Subcutaneous abdominal adipose tissue (tissue), 5 donors: Measurements from ENCODE around the gene NEDD8.

ENCODE experiments used
- H3K27ac ChIP-seq: one replicate; pipeline ENCODE4 v1.7.0; 2013; ENCODE audit warnings: low read depth, mild to moderate bottlenecking, inconsistent platforms, low read length, moderate library complexity
- H3K27me3 ChIP-seq, 5 donors: one replicate each; pipeline ENCODE4 v1.7.0; 2013; ENCODE audit warnings: low read length in 5 of 5, inconsistent platforms in 1 of 5; ENCODE audit not compliant: control insufficient read depth in 5 of 5, insufficient read depth in 4 of 5
- H3K36me3 ChIP-seq, 5 donors: one replicate each; pipeline ENCODE4 v1.7.0; 2013; ENCODE audit warnings: low read length in 5 of 5; ENCODE audit not compliant: control insufficient read depth in 5 of 5, insufficient read depth in 5 of 5
- H3K4me1 ChIP-seq, 5 donors: one replicate each; pipeline ENCODE4 v1.7.0; 2013; ENCODE audit warnings: low read length in 5 of 5, mild to moderate bottlenecking in 3 of 5, moderate library complexity in 1 of 5; ENCODE audit not compliant: control insufficient read depth in 5 of 5, insufficient read depth in 5 of 5
- H3K4me3 ChIP-seq, 5 donors: one replicate each; pipeline ENCODE4 v1.7.0; 2013; ENCODE audit warnings: low read length in 5 of 5, low read depth in 1 of 5
- H3K9ac ChIP-seq, 5 donors: one replicate each; pipeline ENCODE4 v1.7.0; 2013; ENCODE audit warnings: low read length in 5 of 5, mild to moderate bottlenecking in 4 of 5, moderate library complexity in 3 of 5
- H3K9me3 ChIP-seq, 5 donors: one replicate each; pipeline ENCODE4 v1.7.0; 2013; ENCODE audit warnings: low read length in 5 of 5; ENCODE audit not compliant: control insufficient read depth in 5 of 5
- donor health status: healthy.
- donor health status: healthy.
- donor health status: healthy.
- donor health status: healthy.
- donor health status: healthy.

The NEDD8 gene

DNA sequence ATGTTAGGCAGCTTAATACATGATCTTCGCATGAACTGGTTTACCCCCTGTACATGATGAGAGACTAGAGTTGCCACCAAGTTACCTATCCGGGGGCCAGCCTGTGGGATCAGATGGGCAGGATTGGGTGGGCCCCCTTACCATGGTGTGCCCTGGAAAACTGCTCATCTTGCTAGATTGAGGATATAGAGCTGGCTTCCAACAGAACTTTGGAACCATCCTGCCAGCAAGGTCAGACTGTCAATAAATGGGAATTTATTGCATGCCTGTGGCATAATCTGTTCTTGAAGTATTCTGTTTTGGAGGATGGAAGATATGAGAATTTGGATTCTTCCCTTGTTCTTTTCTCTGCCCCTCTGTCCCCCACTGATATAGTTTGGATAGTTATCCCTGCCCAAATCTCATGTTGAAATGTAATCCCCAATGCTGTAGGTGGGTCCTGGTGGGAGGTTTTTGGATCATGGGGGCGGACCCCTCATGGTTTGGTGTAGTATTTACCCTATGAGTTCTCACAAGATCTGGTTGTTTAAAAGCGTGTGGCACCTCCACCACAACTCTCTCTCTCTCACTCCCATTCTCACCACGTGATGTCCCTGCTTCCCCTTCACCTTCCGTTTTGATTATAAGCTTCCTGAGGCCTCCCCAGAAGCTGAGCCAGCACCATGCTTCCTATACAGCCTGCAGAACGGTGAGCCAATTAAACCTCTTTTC, 33.2 kb downstream of the NEDD8 start:
- Histone ChIP-seq H3K36me3 (peaks cover 3 to 22% (median 3%) of the 10 kb centered on the region in 5 donors), H3K4me3 (no peak overlapping the region), H3K27me3 (no peaks in the 10 kb centered on the region), H3K9me3 (no peaks in the 10 kb centered on the region), H3K4me1 (peaks cover 9 to 28% (median 22%) of the 10 kb centered on the region in 5 donors), H3K27ac (no peak overlapping the region), H3K9ac (no peak overlapping the region)

DNA sequence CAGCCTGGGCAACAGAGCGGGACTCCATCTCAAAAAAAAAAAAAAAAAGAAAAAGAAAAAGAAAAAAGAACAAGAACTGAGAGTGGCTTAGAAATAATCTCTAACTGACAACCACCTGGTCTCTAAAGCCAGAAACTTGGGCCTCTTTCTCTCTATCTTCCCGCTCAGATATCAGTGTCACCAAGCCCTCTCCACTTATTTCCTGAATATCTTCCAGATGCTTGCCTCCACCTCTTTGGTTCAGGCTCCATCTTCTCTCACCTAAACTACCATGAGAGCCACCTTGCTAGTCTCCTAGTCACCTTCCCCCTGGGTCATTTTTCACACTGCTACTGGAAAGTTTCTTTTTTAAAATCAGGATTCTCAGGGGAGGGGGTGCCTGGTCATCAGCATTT, 35.1 kb downstream of the NEDD8 start:
- Histone ChIP-seq H3K4me3 (no peak overlapping the region), H3K27ac (no peak overlapping the region), H3K27me3 (no peaks in the 10 kb centered on the region), H3K36me3 (peaks cover 0 to 26% (median 14%) of the 10 kb centered on the region in 5 donors), H3K9ac (no peak overlapping the region), H3K4me1 (peaks cover 9 to 29% (median 24%) of the 10 kb centered on the region in 5 donors), H3K9me3 (no peaks in the 10 kb centered on the region)

DNA sequence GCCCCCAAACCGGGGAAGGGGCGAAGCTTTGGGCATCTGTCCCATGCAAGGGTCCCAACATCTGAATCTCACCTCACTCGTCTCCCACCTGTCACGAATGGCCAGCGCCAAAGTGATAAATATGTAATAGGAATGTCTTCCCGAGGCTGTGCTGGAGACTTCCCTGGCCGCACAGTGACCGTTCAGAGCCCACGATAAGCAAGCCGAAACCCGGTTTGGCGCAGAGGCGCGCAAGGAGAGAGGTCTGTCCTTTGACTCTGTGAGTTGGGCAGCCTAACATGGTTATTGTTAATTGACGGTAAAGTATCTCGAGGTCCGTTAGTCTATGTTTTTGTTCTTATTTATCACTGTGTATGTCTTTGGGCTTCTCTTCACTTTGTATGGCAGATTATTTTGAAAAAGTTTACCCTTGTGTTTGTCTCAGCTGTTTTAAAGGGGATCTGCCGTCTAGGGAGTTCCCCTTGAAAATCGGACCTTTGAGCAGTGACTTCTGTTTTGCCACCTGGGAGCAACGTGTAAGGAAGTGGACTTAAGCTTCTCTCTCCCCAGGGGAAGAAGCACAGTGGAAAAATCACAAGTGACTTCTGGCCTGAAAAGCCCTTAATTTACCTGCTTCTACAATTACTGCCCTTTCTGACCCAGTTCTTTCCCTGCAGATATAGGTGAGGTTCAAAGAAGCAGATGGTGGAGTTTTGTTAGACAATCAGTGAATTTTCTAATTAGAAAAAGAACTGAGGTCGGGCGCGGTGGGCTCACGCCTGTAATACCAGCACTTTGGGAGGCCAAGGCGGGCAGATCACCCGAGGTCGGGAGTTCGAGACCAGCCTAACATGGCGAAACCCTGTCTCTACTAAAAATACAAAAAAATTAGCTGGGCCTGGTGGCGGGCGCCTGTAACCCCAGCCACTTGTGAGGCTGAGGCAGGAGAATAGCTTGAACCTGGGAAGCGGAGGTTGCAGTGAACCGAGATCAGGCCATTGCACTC, 35.8 kb downstream of the NEDD8 start:
- H3K36me3 ChIP-seq = peaks cover 3 to 28% (median 16%) of the 10 kb centered on the region in 5 donors
- H3K27ac ChIP-seq = peak overlapping the region; percentile 95
- H3K27me3 ChIP-seq = no peaks in the 10 kb centered on the region
- no peaks in the 10 kb centered on the region for H3K9me3 ChIP-seq
- peak overlapping the region; percentile 84 to 95 (median 94) for H3K4me3 ChIP-seq
- peak overlapping the region; percentile 84 to 96 (median 95) for H3K9ac ChIP-seq
- H3K4me1 ChIP-seq = peaks cover 9 to 29% (median 24%) of the 10 kb centered on the region in 5 donors

DNA sequence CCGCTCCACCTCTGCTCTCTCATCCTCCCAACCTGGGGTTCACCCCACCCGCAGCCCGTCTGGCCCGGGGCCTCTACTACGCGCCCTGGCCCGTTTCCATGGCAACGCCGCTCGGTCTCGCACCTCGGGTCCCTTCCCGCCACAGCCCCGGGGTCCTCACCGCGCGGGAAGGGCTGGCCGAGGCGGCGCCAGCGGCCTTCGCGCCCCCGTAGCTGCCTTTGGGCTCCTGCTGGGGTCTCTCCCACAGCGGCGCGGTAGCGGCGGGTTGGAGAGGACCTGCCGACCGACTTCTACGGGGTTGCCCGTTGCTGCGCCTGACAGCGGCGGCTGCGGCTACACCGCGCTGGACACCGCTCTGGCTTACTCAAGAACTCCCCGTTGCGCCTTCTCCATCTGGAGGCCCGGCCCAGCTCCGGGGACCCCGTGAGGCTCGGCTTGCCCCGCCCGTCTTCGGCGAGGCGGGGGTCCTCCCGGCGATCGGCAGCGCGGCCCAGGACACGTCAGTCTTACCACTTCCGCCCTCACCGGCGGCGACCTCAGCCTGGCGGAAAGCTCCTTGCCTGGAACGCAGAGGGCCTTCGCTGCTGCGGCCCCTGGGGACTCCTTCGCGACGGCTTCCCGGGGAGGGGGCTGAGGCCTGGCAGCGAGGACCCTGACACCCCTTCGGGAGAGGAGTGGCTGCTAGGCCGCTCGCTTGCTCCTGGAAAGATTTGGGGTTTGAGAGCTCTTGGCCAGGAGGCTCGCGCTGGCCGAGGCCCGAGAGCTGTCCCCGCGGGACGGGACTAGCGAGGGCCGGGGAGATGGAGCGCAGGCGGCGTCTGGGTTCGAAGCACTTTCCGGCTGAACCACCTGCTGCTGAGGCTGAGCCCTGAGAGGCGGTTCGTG, 36.7 kb downstream of the NEDD8 start, which contains the start of gene TM9SF1:
TM9SF1 (minus strand) TSS at position 256 of the 885 bp plus-strand sequence. CDS start 422 bp downstream, outside the sequence.
- Histone ChIP-seq H3K27me3 (no peaks in the 10 kb centered on the region), H3K9ac (peak within 1 kb of the TSS; percentile 84 to 96 (median 95)), H3K4me3 (peak within 1 kb of the TSS; percentile 84 to 95 (median 94)), H3K4me1 (peaks cover 9 to 29% (median 24%) of the 10 kb centered on the region in 5 donors), H3K27ac (peak within 1 kb of the TSS; percentile 95), H3K36me3 (peaks cover 5 to 29% (median 16%) of the 10 kb centered on the region in 5 donors), H3K9me3 (no peaks in the 10 kb centered on the region)

DNA sequence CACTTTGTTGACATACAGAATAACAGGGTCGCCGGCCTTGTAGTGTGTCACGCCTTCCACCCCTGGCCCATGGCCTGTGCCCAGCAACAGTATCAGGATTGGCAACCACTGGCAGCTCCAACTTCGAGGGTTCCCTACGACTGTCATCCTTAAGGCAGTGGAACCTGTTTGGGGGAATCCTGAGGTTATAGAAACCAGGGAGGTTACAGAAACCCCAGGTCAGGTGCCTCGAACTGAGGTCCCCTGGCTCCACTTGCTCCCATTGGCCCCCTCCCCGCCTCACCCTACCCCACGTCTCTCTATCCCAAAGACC, 37.3 kb downstream of the NEDD8 start:
- Histone ChIP-seq H3K27ac (peak overlapping the region; percentile 95), H3K4me3 (peak overlapping the region; percentile 84 to 95 (median 89)), H3K27me3 (no peaks in the 10 kb centered on the region), H3K9me3 (no peaks in the 10 kb centered on the region), H3K9ac (peak overlapping the region; percentile 84 to 96 (median 95)), H3K4me1 (peaks cover 9 to 29% (median 24%) of the 10 kb centered on the region in 5 donors), H3K36me3 (peaks cover 5 to 32% (median 21%) of the 10 kb centered on the region in 5 donors)

DNA sequence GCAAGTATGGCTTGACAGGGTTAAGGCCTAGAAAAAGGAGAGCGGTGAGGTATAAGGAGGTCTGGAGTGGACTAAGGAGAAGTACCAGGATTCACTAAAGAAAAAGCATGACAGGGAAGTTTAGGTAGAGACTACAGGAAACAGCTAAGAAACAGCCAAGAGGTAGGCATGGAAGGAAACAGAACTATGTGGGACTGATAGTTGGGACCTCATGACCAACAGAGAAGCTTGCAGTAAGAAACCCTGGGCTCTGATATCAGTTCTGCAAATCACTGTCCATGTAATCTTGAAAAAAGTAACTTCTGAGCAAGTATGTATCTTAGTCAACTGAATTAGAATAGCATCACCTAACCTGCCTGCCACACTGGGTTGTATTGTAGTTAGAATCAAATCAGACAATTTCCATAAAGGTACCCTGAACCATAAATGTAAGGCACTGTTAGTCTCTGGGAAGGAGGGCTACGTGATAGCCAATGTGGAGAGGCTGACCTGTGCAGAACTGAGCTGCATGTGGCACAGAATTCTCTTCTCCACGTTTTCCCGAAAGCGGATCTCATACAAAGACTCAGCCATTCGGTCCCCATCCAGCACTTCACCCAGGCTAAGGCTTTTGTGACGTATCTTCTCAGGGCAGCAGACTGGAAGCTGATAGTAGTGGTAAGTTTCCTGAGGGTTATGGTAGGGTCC, 37.8 kb downstream of the NEDD8 start:
- peak overlapping the region; percentile 84 to 95 (median 89) for H3K4me3 ChIP-seq
- H3K9me3 ChIP-seq = no peaks in the 10 kb centered on the region
- H3K27ac ChIP-seq = peak overlapping the region; percentile 95
- peaks cover 9 to 31% (median 24%) of the 10 kb centered on the region in 5 donors for H3K4me1 ChIP-seq
- H3K36me3 ChIP-seq = peaks cover 5 to 31% (median 21%) of the 10 kb centered on the region in 5 donors
- no peaks in the 10 kb centered on the region for H3K27me3 ChIP-seq
- H3K9ac ChIP-seq = peak overlapping the region in 4 of 5 donors; percentile 84 to 96 (median 95)

DNA sequence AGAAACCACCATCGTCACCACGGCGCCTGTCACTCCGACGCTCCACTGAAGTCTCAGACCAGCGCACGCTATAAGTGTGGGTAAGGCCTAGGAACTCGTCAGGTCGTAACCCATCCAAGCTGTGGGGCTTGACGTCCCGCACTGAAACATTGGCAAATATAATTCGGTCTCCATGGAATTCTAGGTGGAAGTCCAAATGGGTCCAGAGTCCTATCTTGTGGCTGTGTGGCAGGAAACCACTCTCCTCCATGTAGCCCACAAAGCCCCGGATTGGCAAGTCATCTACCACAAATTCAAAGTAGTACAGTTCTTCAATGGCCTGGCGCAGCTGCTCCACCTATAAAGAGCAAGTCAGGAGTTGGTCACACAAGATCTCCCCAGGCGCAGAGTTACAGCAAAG, 39.2 kb downstream of the NEDD8 start:
- Histone ChIP-seq H3K27ac (no peak overlapping the region), H3K4me3 (no peak overlapping the region), H3K36me3 (peaks cover 5 to 28% (median 21%) of the 10 kb centered on the region in 5 donors), H3K4me1 (peaks cover 12 to 44% (median 35%) of the 10 kb centered on the region in 5 donors), H3K9ac (no peak overlapping the region), H3K27me3 (no peaks in the 10 kb centered on the region), H3K9me3 (no peaks in the 10 kb centered on the region)

DNA sequence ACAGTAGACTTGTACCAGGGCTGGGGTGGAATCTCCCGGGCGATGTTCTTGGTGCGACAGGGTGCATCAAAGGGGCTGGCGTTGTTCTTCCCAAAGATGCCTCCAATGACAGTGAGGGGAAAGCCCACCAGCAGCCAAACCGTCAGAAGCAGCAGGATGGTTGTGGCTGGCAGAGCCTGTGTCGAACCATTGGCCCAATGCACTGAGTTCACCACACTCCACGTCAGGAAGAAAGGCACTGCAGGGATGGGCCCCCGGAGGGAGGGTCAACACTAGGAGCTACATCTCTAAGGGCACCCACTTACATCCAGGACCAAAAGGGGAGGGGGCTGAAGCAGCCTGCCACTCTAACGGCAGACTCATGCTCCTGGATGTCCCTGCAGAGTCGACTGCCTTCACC, 41.8 kb downstream of the NEDD8 start:
- no peaks in the 10 kb centered on the region for H3K27me3 ChIP-seq
- H3K36me3 ChIP-seq = peaks cover 5 to 49% (median 36%) of the 10 kb centered on the region in 5 donors
- H3K4me3 ChIP-seq = no peak overlapping the region

DNA sequence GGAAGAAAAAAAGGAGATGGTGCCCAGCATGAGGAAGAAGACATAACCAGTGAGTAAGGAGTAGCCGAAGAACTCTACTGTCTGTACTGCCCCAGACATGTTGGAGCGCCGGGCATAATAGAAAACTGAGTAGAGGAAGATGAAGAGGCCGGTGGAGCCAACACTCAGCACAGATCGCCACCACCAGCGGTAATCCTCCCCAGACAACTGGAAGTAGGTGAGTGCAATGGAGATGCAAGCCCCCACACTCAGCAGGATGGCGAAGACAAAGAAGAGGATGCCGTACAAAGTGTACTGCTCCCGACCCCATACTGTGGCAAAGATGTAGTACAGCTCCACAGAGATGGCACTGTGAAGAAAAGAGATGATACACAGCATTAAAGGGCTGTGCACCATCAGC, 42.7 kb downstream of the NEDD8 start:
- Histone ChIP-seq H3K27ac (peak overlapping the region; percentile 74), H3K9ac (no peak overlapping the region), H3K9me3 (no peaks in the 10 kb centered on the region), H3K27me3 (no peaks in the 10 kb centered on the region), H3K4me1 (peaks cover 7 to 27% (median 24%) of the 10 kb centered on the region in 5 donors), H3K4me3 (no peak overlapping the region), H3K36me3 (peaks cover 5 to 59% (median 45%) of the 10 kb centered on the region in 5 donors)

More for the DNA sequence above, 41.8 kb downstream of the NEDD8 start:
- no peak overlapping the region for H3K9ac ChIP-seq
- peaks cover 11 to 36% (median 30%) of the 10 kb centered on the region in 5 donors for H3K4me1 ChIP-seq
- no peaks in the 10 kb centered on the region for H3K9me3 ChIP-seq
- H3K27ac ChIP-seq = no peak overlapping the region
